ENCODE results near the gene PPP1R8.
"Not testable (repeated sequence)": the region's sequence is repeated elsewhere in the genome, so short reads cannot be mapped to it uniquely, and the experiment has no call there.

The PPP1R8 gene

GRCh38 chr1:27833470-27833869, 2.9 kb downstream of the PPP1R8 start:
- no peak for DNase-seq

DNA sequence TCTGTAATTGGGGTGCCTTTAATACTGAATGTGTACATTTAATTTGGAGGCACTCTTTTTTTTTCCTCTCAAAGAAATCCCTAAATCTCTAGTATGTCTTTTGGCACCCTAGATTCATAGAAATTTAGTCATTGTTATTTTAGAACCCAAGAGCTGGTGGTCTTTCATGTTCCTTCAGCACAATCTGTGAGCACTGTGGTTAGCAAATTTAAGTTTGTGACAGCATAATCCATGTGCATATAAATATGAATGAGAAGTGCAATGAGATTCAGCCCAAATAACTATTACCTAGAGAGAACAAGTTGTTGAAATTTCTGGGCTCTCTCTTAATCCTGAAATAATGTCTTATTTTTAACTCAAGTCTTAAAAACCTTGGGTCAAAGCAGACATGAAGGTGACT, 4.5 kb downstream of the PPP1R8 start:
- DNase-seq, result no peak

DNA sequence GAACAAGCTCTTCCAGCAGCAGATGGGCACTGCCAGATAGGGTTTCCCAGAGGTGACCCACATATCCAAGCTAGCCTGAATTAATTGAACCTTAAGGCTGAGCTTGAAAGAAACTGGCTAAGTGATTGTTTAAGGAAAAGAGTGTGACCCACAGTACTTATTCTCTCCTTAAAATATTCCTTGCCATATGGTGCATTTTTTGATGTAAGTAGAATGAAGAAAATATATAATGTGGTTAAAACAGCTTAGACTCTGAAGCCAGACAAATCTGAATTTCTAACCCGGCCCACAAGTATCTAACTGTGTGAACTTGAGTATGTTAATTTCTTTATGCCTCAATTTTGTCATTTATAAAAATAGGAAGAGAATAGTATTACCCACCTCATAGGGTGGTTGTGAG, 4.9 kb downstream of the PPP1R8 start:
- DNase-seq, result no peak

DNA sequence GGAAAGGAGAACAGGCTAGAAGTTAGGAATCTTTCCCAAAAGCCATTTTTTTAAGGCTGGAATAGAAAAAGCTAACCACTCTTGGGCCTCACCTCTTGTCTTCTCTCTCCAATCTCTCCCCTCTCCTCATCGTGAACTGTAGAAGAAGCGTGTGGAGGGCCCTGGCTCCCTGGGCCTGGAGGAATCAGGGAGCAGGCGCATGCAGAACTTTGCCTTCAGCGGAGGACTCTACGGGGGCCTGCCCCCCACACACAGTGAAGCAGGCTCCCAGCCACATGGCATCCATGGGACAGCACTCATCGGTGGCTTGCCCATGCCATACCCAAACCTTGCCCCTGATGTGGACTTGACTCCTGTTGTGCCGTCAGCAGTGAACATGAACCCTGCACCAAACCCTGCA, 19.4 kb downstream of the PPP1R8 start:
- no peak for DNase-seq

DNA sequence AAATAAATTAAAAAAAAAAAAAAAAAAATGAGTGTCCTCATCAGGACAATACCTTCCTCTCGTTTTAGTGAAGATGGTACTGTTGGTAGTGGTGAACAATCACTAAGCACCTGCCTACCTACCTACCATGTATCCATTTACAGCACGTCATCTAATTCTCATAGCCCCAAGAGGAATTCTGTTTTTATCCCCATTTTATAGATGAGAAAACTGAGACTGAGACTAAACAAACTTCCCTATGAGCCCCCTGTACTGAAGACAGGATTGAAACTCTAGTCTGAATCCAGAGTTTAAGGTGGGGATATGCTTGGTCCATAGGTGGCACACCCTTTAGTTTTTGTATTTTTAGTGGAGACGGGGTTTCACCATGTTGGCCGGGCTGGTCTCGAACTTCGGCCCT, 24.5 kb downstream of the PPP1R8 start:
- DNase-seq, result no peak

GRCh38 chr1:27856561-27857343, 26.2 kb downstream of the PPP1R8 start:
- DNase-seq, result no peak

- not testable (repeated sequence) for DNase-seq
These were observed 27.0 kb downstream of the PPP1R8 start for GRCh38 chr1:27857552-27857951.

DNA sequence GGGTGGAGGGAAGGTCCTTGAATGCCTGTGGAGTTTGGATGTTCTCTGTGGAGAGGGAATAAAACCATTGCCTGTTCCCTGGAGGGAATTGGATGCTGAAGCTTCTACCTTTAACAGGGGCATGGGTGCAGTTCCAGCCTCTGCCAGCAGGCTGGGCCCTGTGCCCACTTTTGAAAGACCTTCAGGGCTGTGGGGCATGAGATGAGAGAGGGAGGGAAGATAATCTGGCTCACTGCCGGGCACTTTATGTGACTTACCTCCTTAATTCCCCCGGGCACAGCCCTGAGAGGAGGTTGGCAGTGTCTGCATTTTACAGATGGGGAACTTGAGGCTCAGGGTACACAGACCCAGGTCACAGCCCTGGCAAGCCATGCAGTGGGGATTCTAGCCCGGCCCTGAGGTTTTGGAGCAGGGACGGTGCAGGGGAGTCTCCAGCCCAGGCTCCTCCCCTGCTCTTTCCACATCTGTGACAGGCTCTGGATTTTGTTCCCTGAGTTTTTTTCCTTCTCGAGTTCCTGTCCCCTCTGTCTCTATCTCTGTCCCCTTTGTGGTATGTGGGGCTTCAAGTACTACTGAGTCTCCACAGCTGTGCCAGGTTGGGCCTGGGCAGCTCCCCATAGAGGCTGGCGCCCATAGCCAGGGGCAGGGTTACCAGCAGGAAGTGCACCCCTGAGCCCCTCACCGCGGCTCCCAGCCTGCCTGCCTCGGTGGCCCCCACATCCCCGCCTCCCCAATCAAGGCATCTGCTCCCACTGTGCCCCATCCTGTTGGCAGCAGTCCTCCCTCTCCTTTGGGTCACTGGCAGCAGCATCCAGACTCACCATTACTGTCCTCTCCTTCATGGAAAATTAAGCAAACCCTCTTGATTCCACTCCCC, 27.7 kb downstream of the PPP1R8 start:
- DNase-seq, result peak; percentile 92

GRCh38 chr1:27858949-27859576, 28.5 kb downstream of the PPP1R8 start:
- DNase-seq, result peak; percentile 39

GRCh38 chr1:27861436-27861835, 30.9 kb downstream of the PPP1R8 start:
- DNase-seq, result no peak

- DNase-seq, result no peak
These were observed 31.4 kb downstream of the PPP1R8 start for GRCh38 chr1:27862004-27862403.

DNA sequence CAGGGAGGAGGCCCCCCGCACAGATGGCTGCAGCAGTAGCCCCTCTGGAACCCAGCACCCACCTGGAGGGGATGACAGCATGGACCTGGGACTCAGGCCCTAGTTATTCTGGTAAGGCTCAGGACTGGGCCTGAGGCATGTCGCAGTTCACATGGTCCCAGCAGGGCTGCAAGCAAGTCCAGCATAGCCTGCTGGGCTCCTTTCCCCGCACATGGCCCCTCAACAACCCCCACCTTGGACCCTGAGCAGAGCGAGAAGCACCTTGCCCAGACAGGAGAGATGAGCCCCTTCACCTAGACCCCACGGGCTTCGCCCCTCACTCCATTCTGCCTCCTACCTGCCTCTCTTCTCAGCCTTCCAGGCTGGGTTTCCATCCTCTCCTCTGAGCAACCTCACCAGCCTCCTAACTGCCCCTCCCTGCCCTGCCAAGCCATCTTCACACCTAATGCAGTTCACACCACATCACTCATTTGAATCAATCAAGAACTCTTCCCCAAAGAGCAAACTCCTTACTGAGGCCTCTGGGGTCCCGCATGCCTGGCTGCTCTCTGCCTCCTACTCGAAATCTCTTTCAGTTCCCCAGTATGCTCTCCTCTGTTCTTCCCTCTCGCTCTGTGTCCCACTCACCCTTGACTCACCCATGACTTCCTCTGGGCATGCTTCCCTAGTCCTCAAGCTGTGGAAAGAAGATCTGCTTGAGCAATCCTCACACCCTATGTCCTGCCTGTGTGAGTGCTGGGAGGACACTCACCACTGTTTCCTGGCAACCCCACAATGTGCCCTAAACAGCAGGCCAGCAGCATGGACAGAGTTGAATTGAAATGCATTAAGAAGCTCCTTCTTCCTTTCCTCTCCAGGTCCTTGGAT, 32.3 kb downstream of the PPP1R8 start:
- peak; percentile 98 for DNase-seq

- peak; percentile 89 for DNase-seq
These were observed 32.9 kb downstream of the PPP1R8 start for GRCh38 chr1:27863538-27863915.

DNA sequence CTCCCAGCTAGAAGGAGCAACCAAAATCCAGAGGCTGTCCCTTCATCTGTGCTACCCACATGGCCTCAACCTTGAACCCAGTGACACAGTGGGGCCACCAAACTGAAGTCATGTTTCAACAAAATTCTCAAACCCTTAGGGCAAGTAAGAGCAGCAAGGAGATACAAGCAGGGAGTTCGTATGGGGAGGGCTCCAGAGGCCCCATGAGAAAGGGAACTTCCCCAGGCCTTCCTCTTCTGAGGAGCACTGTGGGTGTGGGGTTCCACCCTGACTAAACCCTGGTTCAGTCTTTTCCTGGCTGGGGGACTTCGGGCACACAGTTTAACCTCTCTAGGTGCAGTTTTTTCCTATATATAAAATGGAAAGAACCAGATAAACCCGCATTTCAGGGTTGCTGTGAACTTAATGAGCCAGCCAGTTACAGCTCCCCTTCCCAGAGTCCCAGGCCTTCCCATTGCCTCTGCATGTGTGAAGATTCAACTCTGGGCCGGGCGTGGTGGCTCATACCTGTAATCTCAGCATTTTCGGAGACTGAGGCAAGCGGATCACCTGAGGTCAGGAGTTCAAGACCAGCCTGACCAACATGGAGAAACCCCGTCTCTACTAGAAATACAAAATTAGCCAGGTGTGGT, 33.8 kb downstream of the PPP1R8 start:
- DNase-seq, result peak; percentile 89

DNA sequence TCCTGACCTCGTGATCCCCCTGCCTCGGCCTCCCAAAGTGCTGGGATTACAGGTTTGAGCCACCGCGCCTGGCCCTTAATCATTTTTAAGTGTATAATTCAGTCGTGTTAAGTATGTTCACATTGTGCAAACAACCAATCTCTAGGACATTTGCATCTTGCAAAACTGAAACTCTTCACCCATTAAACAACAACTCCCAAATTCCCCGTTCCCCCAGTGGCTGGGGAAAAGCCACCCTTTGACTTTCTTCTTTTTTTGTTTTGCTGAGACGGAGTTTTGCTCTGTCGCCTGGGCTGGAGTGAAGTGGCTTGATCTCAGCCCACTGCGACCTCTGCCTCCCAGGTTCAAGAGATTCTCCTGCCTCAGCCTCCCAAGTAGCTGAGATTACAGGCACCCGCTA, 35.2 kb downstream of the PPP1R8 start:
- DNase-seq, result peak; percentile 81

GRCh38 chr1:27868556-27868931, 38.0 kb downstream of the PPP1R8 start:
- DNase-seq, result no peak

DNA sequence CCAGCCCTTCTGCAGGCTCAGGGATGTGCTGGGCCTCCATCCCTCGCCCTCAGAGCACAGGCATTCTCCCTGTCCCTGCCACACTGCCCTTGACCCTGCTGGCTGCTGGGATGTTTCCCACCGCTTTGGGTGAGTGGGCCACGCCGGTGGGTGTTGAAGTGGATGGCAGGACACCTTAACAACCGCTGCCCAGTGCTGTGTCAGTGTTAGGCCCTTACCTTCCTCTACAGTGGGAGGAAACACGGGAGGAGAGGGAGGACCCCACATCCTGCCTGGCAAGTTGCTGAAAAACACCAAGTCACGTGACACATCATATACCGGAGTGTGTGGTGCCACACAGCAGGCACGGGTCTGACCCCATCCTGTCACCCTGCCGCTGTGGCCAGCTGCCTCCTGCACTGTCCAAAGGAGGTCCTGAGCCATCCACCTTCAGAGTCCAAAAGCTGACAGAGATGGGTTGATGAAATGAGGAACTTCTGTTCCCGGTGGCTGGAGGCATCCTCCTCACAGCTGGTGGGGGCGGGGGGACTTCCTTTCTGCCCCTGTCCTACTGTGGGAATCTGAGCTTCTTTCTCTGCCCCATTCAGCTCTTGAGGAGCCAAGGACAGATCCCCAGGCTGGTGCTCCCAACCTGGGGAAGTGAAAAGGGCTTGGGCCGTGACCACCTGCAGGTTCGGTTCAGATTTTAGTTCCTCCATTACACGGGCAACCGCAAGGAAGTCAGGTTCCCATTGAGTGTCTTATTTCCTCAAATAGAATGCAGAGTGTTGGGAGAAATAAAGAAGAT, 38.5 kb downstream of the PPP1R8 start:
- peak; percentile 73 for DNase-seq

DNA sequence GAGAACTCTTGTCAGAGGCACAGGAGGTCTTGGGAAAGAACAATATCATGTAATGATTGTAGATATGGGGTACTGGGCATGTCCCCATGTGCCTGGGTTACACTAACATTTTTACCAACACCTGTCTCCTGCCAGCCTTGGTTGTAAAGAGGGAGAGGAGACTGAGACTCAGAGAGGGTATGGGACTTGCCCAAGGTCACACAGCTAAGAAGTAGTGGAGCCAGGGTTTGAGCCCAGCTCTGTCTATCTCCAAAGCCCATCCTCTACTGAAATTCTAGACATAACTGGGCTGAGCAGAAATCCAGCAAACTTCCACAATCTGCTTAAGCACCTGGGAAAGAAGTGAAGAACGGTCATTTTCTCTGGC, 39.1 kb downstream of the PPP1R8 start:
- no peak for DNase-seq

DNA sequence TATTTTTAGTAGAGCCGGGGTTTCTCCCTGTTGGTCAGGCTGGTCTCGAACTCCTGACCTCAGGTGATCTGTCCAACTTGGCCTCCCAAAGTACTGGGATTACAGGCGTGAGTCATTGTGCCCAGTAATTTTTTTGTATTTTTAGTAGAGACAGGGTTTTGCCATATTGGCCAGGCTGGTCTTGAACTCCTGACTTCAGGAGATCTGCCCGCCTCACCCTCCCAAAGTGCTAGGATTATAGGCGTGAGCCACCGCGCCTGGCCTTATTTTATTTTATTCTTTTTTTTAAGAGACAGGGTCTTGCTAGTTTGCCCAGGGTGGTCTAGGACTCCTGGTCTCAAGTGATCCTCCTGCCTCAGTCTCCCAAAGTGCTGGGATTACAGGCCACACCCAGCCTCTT, 40.5 kb downstream of the PPP1R8 start:
- DNase-seq, result not testable (repeated sequence)

DNA sequence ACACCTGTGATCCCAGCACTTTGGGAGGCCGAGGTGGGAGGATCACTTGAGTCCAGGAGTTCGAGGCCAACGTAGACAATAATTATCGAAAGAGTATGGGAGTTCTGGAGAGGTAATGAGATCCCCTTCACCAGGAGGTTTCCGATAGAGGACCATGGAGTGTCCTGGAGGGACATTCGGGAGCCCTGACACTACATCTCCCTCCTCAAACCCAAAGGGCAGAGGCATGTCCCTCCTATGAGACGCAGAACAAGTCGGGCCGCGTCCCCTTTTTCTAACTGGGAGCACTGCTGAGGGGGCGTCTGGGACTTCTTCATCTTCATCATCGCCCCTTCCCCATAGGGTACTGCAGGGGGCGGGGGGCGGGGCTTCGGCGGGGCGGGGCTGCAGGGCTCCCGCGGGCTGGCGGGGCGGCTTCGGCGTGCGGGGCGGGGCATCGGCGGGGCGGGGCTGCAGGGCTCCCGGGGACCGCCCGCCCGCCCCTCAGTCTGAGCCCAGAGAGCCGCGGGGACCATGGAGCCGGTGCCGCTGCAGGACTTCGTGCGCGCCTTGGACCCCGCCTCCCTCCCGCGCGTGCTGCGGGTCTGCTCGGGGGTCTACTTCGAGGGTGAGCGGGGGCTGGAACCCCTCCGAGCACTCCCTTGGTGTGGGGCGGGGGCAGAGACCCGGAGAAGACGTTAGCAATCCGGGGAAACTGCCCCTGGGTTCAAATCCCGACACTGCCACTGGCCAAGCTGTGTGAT, 41.6 kb downstream of the PPP1R8 start, which contains the start of gene THEMIS2:
Gene THEMIS2, plus strand, starts transcription at position 486 of the 743 bp plus-strand sequence. Its CDS starts 28 bp downstream, at position 514.
- peak; percentile 88 for DNase-seq

Data from suppressor macrophage treated with lipopolysaccharide for 4 hours (primary cell).